Fibroblast of mammary gland (primary cell): ENCODE measurements around the gene PELI1.

Source experiments
- DNase-seq: peaks from one replicate; pipeline ENCODE4 v3.0.0-alpha.2; 2010; ENCODE audit warnings: low read depth
- H3K4me3 ChIP-seq: 2 replicates; pipeline ENCODE4 v1.5.1; 2011; ENCODE audit warnings: low read depth, mild to moderate bottlenecking, low read length, moderate library complexity; ENCODE audit not compliant: control insufficient read depth
- TF ChIP-seq, protein P1 (sequence below): conservative IDR thresholded peaks from 2 replicates; pipeline ENCODE4 v1.5.1; 2011; ENCODE audit warnings: low read depth, low read length, inconsistent platforms; ENCODE audit not compliant: control insufficient read depth, insufficient read depth

Gene PELI1

GRCh38 chr2:64128406-64128805 is 15.8 kb downstream of the PELI1 start:
- DNase-seq, result no peak
- TF ChIP-seq, protein P1, sequence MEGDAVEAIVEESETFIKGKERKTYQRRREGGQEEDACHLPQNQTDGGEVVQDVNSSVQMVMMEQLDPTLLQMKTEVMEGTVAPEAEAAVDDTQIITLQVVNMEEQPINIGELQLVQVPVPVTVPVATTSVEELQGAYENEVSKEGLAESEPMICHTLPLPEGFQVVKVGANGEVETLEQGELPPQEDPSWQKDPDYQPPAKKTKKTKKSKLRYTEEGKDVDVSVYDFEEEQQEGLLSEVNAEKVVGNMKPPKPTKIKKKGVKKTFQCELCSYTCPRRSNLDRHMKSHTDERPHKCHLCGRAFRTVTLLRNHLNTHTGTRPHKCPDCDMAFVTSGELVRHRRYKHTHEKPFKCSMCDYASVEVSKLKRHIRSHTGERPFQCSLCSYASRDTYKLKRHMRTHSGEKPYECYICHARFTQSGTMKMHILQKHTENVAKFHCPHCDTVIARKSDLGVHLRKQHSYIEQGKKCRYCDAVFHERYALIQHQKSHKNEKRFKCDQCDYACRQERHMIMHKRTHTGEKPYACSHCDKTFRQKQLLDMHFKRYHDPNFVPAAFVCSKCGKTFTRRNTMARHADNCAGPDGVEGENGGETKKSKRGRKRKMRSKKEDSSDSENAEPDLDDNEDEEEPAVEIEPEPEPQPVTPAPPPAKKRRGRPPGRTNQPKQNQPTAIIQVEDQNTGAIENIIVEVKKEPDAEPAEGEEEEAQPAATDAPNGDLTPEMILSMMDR, result no peak
- H3K4me3 ChIP-seq, result no peak overlapping the region

- H3K4me3 ChIP-seq, result no peak overlapping the region
- no peak for DNase-seq
- TF ChIP-seq, protein P1, result no peak
Measured at GRCh38 chr2:64127119-64127518, 17.1 kb downstream of the PELI1 start.

DNA sequence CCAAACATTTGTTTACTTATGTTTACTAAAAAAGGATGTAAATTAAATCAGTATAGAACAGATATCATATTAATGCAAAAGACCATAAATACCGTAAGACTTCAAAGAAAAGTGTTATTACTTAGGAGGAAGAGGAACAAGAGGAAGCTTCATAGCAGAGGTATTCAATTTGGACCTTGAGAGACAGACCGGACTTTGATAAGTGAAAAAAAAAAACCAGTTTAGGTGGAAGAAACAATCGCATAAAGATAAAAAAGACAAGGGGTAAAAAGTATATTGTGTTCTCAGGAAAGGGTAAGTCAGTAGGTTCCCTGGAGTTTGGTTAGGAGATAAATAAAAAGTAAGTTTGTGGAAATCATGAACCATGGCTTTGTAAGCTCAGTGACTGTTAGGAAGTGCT is 17.6 kb downstream of the PELI1 start:
- no peak overlapping the region for H3K4me3 ChIP-seq
- TF ChIP-seq, protein P1, result no peak
- no peak for DNase-seq

DNA sequence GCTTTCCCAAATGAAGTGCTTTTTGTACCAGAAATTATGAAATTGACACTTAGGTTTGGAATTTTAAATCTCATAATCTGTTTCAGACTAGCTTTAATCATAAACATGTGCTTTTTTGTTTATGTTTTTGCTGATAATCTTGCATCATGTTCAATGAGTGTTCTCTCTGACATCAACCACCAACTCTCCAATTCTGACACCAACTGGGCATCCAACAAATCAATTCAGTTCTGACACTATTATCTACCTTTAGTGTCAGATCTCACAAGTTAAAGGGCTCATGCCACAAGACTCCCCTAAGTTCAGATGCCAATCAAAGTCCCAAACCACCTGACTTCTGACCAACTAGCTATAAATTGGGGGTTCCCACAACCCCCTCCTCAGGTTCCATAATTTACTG is 19.6 kb downstream of the PELI1 start:
- DNase-seq, result peak; percentile 43
- TF ChIP-seq, protein P1, result no peak
- H3K4me3 ChIP-seq, result no peak overlapping the region

GRCh38 chr2:64124168-64124567 is 20.1 kb downstream of the PELI1 start:
- no peak for DNase-seq
- H3K4me3 ChIP-seq, result no peak overlapping the region
- TF ChIP-seq, protein P1, result no peak

DNA sequence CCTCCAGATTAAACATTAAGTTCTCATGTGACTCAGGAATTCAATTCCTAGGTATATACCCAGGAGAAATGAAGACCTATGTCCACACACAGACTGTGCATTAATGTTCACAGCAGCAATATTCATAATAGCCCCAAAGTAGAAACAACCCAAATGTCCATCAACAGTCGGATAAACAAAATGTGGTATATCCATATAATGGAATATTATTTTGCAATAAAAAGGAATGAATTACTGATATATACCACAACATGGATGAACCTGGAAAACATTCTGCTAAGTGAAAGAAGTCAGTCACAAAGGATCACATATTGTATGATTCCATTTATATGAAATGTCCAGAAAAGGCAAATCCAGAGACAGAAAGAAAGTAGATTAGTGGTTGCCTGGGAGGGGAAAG is 20.5 kb downstream of the PELI1 start:
- TF ChIP-seq, protein P1, result no peak
- H3K4me3 ChIP-seq, result no peak overlapping the region
- DNase-seq, result no peak

DNA sequence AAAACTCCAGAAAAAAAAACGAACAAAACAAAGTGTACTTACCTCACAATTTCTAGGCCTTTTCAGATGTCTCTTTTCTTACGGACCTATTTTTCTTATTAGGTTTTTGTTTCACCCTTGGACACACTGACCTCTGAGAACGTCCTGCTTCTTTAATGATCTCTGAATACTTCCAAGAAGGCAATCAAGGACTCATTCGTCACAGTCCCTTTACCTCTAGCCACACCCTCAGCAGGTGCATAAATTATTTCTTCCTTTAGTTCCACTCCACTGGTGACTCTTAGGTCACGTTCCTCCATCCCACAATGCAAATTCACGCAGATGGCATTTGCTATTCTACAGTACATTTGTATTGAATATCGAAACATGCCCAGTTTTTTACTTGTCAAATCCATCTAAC is 21.9 kb downstream of the PELI1 start:
- no peak for DNase-seq
- no peak overlapping the region for H3K4me3 ChIP-seq
- TF ChIP-seq, protein P1, result no peak
